Adipocyte (in vitro differentiated cells): Measurements from ENCODE around the gene ACKR2.

Source experiments
- DNase-seq: peaks from one replicate; pipeline ENCODE4 v3.0.0-alpha.2; 2015; ENCODE audit warnings: low read depth
- H3K27me3 ChIP-seq: replicated peaks from 2 replicates; pipeline ENCODE4 v1.7.0; 2013; ENCODE audit warnings: mild to moderate bottlenecking, low read length, moderate library complexity; ENCODE audit not compliant: control insufficient read depth, insufficient read depth
- H3K36me3 ChIP-seq: 2 replicates; pipeline ENCODE4 v1.7.0; 2013; ENCODE audit warnings: low read length, mild to moderate bottlenecking, moderate library complexity; ENCODE audit not compliant: control insufficient read depth, insufficient read depth, severe bottlenecking
- H3K4me1 ChIP-seq: 2 replicates; pipeline ENCODE4 v1.7.0; 2013; ENCODE audit warnings: mild to moderate bottlenecking, low read length, moderate library complexity; ENCODE audit not compliant: control insufficient read depth, insufficient read depth
- H3K4me3 ChIP-seq: 2 replicates; pipeline ENCODE4 v1.7.0; 2013; ENCODE audit warnings: mild to moderate bottlenecking, low read length, moderate library complexity
- H3K9ac ChIP-seq: 2 replicates; pipeline ENCODE4 v1.7.0; 2013; ENCODE audit warnings: mild to moderate bottlenecking, low read length, moderate library complexity
- H3K9me3 ChIP-seq: 2 replicates; pipeline ENCODE4 v1.7.0; 2013; ENCODE audit warnings: mild to moderate bottlenecking, low read length, moderate library complexity; ENCODE audit not compliant: control insufficient read depth

ACKR2 gene

GRCh38 chr3:42851228-42851834 is 42.1 kb downstream of the ACKR2 start:
- Histone ChIP-seq H3K27me3 (no peaks in the 10 kb centered on the region), H3K4me3 (no peak overlapping the region), H3K4me1 (peaks cover 42% of the 10 kb centered on the region), H3K9me3 (no peaks in the 10 kb centered on the region), H3K36me3 (no peaks in the 10 kb centered on the region), H3K9ac (peak overlapping the region; percentile 74)
- no peak for DNase-seq

GRCh38 chr3:42852441-42852840 is 43.2 kb downstream of the ACKR2 start:
- H3K9ac ChIP-seq, result peak overlapping the region; percentile 74
- H3K4me1 ChIP-seq, result peaks cover 31% of the 10 kb centered on the region
- no peaks in the 10 kb centered on the region for H3K27me3 ChIP-seq
- H3K36me3 ChIP-seq, result no peaks in the 10 kb centered on the region
- peak; percentile 63 for DNase-seq
- H3K4me3 ChIP-seq, result peak overlapping the region; percentile 46
- H3K9me3 ChIP-seq, result no peaks in the 10 kb centered on the region

GRCh38 chr3:42853056-42853455 is 43.8 kb downstream of the ACKR2 start:
- Histone ChIP-seq H3K9ac (peak overlapping the region; percentile 74), H3K27me3 (no peaks in the 10 kb centered on the region), H3K4me1 (peaks cover 30% of the 10 kb centered on the region), H3K4me3 (no peak overlapping the region), H3K36me3 (no peaks in the 10 kb centered on the region), H3K9me3 (no peaks in the 10 kb centered on the region)
- no peak for DNase-seq

GRCh38 chr3:42853739-42854302 is 44.6 kb downstream of the ACKR2 start:
- no peaks in the 10 kb centered on the region for H3K36me3 ChIP-seq
- H3K4me1 ChIP-seq, result peaks cover 30% of the 10 kb centered on the region
- no peak overlapping the region for H3K4me3 ChIP-seq
- no peaks in the 10 kb centered on the region for H3K9me3 ChIP-seq
- no peaks in the 10 kb centered on the region for H3K27me3 ChIP-seq
- DNase-seq, result no peak
- peak overlapping the region; percentile 74 for H3K9ac ChIP-seq

- H3K9me3 ChIP-seq, result no peaks in the 10 kb centered on the region
- no peaks in the 10 kb centered on the region for H3K27me3 ChIP-seq
- H3K4me3 ChIP-seq, result no peak overlapping the region
- H3K9ac ChIP-seq, result no peak overlapping the region
- no peak for DNase-seq
- peaks cover 30% of the 10 kb centered on the region for H3K4me1 ChIP-seq
- H3K36me3 ChIP-seq, result no peaks in the 10 kb centered on the region
Observed at GRCh38 chr3:42855219-42855546, 45.9 kb downstream of the ACKR2 start.

GRCh38 chr3:42855547-42856380 is 46.5 kb downstream of the ACKR2 start:
- Histone ChIP-seq H3K36me3 (no peaks in the 10 kb centered on the region), H3K27me3 (no peaks in the 10 kb centered on the region), H3K4me1 (peaks cover 27% of the 10 kb centered on the region), H3K9me3 (no peaks in the 10 kb centered on the region), H3K4me3 (no peak overlapping the region), H3K9ac (no peak overlapping the region)
- DNase-seq, result no peak

GRCh38 chr3:42856544-42856943 is 47.3 kb downstream of the ACKR2 start:
- H3K4me1 ChIP-seq, result peaks cover 19% of the 10 kb centered on the region
- no peaks in the 10 kb centered on the region for H3K36me3 ChIP-seq
- H3K9ac ChIP-seq, result no peak overlapping the region
- no peak for DNase-seq
- H3K27me3 ChIP-seq, result no peaks in the 10 kb centered on the region
- H3K9me3 ChIP-seq, result no peaks in the 10 kb centered on the region
- no peak overlapping the region for H3K4me3 ChIP-seq

GRCh38 chr3:42864321-42864950 is 55.2 kb downstream of the ACKR2 start:
- Histone ChIP-seq H3K4me1 (no peaks in the 10 kb centered on the region), H3K4me3 (no peak overlapping the region), H3K9me3 (peaks cover 3% of the 10 kb centered on the region), H3K36me3 (no peaks in the 10 kb centered on the region), H3K27me3 (peaks cover 5% of the 10 kb centered on the region), H3K9ac (no peak overlapping the region)
- no peak for DNase-seq

GRCh38 chr3:42865256-42865655 is 56.0 kb downstream of the ACKR2 start:
- Histone ChIP-seq H3K27me3 (peaks cover 5% of the 10 kb centered on the region), H3K36me3 (no peaks in the 10 kb centered on the region), H3K9me3 (peaks cover 3% of the 10 kb centered on the region), H3K4me1 (no peaks in the 10 kb centered on the region), H3K4me3 (no peak overlapping the region), H3K9ac (no peak overlapping the region)
- no peak for DNase-seq

GRCh38 chr3:42867138-42867537 is 57.9 kb downstream of the ACKR2 start:
- DNase-seq, result no peak
- Histone ChIP-seq H3K4me3 (no peak overlapping the region), H3K9me3 (peaks cover 3% of the 10 kb centered on the region), H3K9ac (no peak overlapping the region), H3K4me1 (peaks cover 6% of the 10 kb centered on the region), H3K36me3 (no peaks in the 10 kb centered on the region), H3K27me3 (peaks cover 5% of the 10 kb centered on the region)

GRCh38 chr3:42868841-42869240 is 59.6 kb downstream of the ACKR2 start:
- no peak overlapping the region for H3K4me3 ChIP-seq
- no peaks in the 10 kb centered on the region for H3K9me3 ChIP-seq
- H3K9ac ChIP-seq, result no peak overlapping the region
- no peaks in the 10 kb centered on the region for H3K36me3 ChIP-seq
- no peak for DNase-seq
- peaks cover 5% of the 10 kb centered on the region for H3K27me3 ChIP-seq
- peaks cover 15% of the 10 kb centered on the region for H3K4me1 ChIP-seq
